K562 (cell line): ENCODE results near the gene SOHLH1.

Experiments used
- TCF7L2 ChIP-seq: fragments of 150-350 bp; IDR thresholded peaks from 2 replicates; pipeline ENCODE4 v1.6.1; 2016; ENCODE audit warnings: low read depth, mild to moderate bottlenecking, low read length, moderate library complexity
- ZNF586 ChIP-seq: fragments of 450-650 bp; formaldehyde crosslinking; conservative IDR thresholded peaks from 2 replicates; pipeline ENCODE4 v1.4.0; 2020; ENCODE audit warnings: mild to moderate bottlenecking, moderate library complexity
- TF ChIP-seq, protein P1 (sequence below), 2 experiments: fragments of 450-650 bp; formaldehyde crosslinking in 1 of 2; IDR thresholded peaks; 2 replicates each; pipeline versions ENCODE4 v1.4.0 to v1.6.1; 2014 to 2020; ENCODE audit warnings: mild to moderate bottlenecking in 2 of 2, borderline replicate concordance in 1 of 2, low read depth in 1 of 2

- TF ChIP-seq, protein P1, sequence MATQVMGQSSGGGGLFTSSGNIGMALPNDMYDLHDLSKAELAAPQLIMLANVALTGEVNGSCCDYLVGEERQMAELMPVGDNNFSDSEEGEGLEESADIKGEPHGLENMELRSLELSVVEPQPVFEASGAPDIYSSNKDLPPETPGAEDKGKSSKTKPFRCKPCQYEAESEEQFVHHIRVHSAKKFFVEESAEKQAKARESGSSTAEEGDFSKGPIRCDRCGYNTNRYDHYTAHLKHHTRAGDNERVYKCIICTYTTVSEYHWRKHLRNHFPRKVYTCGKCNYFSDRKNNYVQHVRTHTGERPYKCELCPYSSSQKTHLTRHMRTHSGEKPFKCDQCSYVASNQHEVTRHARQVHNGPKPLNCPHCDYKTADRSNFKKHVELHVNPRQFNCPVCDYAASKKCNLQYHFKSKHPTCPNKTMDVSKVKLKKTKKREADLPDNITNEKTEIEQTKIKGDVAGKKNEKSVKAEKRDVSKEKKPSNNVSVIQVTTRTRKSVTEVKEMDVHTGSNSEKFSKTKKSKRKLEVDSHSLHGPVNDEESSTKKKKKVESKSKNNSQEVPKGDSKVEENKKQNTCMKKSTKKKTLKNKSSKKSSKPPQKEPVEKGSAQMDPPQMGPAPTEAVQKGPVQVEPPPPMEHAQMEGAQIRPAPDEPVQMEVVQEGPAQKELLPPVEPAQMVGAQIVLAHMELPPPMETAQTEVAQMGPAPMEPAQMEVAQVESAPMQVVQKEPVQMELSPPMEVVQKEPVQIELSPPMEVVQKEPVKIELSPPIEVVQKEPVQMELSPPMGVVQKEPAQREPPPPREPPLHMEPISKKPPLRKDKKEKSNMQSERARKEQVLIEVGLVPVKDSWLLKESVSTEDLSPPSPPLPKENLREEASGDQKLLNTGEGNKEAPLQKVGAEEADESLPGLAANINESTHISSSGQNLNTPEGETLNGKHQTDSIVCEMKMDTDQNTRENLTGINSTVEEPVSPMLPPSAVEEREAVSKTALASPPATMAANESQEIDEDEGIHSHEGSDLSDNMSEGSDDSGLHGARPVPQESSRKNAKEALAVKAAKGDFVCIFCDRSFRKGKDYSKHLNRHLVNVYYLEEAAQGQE (IDR thresholded peaks at IDR 0.05; ENCODE audit: borderline replicate concordance): no peak
- TF ChIP-seq, protein P1 (CRISPR knock-in tag; IDR thresholded peaks at IDR 0.05; ENCODE audit: low read depth): no peak
- no peak for TF ChIP-seq TCF7L2
- no peak for TF ChIP-seq ZNF586 (CRISPR knock-in tag)
These were observed 12.6 kb upstream of the SOHLH1 start for GRCh38 chr9:135711881-135712280.
